GM18499 (cell line): Measurements from ENCODE around the gene RBM15.

ENCODE experiments used
- ATAC-seq: cut with Tn5 transposase; IDR thresholded peaks from one replicate; pipeline ENCODE4 v1.9.1; 2021; ENCODE audit warnings: moderate number of reproducible peaks; ENCODE audit not compliant: insufficient read depth, unreplicated experiment

Gene RBM15

GRCh38 chr1:110393691-110394492 lies 54.7 kb downstream of the RBM15 start:
- ATAC-seq = no peak

- ATAC-seq = no peak
These were observed 55.3 kb downstream of the RBM15 start for GRCh38 chr1:110394493-110394820.
